ENCODE results near the gene LARP1.

DNA sequence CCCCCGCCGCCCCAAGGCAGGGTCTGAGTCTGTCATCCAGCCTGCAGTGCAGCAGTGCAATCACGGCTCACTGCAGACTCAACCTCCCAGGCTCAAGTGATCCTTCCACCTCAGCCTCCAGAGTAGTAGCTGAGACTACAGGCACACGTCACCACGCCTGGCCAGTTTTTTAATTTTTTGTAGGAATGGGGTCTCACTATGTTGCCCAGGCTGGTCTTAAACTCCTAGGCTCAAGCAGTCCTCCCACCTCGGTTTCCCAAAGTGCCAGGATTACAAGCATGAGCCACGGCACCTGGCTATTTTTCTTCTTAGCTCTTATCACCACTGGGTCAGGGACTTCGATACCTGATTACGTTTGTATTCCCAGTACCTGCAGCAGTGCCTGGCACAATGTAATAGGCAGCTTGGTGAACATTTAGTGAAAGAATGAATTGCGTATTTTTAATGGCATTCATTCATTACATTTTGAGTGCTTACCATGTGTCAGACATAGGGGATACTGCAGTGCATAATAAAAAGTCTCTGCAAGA is 10.3 kb downstream of the LARP1 start:
- TF ChIP-seq EZH2 (IDR thresholded peaks at IDR 0.05; ENCODE audit: borderline replicate concordance, insufficient read depth, low read depth, low read length, poor library complexity, severe bottlenecking), result no peak
- TF ChIP-seq, protein P1, sequence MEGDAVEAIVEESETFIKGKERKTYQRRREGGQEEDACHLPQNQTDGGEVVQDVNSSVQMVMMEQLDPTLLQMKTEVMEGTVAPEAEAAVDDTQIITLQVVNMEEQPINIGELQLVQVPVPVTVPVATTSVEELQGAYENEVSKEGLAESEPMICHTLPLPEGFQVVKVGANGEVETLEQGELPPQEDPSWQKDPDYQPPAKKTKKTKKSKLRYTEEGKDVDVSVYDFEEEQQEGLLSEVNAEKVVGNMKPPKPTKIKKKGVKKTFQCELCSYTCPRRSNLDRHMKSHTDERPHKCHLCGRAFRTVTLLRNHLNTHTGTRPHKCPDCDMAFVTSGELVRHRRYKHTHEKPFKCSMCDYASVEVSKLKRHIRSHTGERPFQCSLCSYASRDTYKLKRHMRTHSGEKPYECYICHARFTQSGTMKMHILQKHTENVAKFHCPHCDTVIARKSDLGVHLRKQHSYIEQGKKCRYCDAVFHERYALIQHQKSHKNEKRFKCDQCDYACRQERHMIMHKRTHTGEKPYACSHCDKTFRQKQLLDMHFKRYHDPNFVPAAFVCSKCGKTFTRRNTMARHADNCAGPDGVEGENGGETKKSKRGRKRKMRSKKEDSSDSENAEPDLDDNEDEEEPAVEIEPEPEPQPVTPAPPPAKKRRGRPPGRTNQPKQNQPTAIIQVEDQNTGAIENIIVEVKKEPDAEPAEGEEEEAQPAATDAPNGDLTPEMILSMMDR (IDR thresholded peaks at IDR 0.05), result no peak
